ENCODE data around the gene CHML. TPM values are rescaled to one million over a fixed set of nuclear protein-coding genes. Genes with fewer than 3 reads are reported as not detected.

CHML gene
- total and polyA plus RNA-seq, 2 experiments from 2014 or later, result 19.9 to 66.8 TPM

DNA sequence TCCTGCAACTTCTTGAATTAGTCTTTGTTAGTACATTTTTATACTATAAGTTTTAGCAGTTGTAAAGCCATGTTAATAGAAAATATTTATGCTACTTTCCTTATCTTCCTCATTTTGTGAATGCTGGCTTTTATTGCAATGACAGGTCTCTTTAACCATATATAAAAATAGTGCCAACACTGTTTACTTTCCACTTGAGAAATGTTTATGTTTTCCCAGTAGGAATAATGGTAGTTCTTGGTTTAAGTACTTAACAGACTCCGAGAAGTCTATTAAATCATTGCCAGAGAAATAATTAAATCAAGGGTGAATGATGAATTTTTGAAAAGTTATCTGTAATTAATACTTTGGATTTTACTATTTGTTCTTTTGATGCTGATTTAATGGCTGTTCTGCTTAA, 9.7 kb downstream of the CHML start:
- TF ChIP-seq ETS1 (IDR thresholded peaks at IDR 0.05) (no peak), EZH2phosphoT487 (IDR thresholded peaks at IDR 0.05; ENCODE audit: unreplicated experiment) (no peak), NANOG (IDR thresholded peaks at IDR 0.05; ENCODE audit: borderline replicate concordance) (no peak), ZNF331 (CRISPR knock-in tag; IDR thresholded peaks at IDR 0.05; ENCODE audit: low read depth) (no peak), EZH2 (IDR thresholded peaks at IDR 0.05; ENCODE audit: low read depth, unreplicated experiment) (no peak), ZNF114 (CRISPR knock-in tag; IDR thresholded peaks at IDR 0.05) (no peak), CTCF (conservative IDR thresholded peaks at IDR 0.05; ENCODE audit: low read depth in 2 of 2) (no peak), JUNB (IDR thresholded peaks at IDR 0.05; ENCODE audit: unreplicated experiment) (no peak), STAT1 (IDR thresholded peaks at IDR 0.05; ENCODE audit: unreplicated experiment) (no peak), REST (IDR thresholded peaks at IDR 0.05; ENCODE audit: unreplicated experiment) (no peak), POLR2AphosphoS5 (IDR thresholded peaks at IDR 0.05; ENCODE audit: low read depth) (no peak), CREB1 (CRISPR knock-in tag; IDR thresholded peaks at IDR 0.05; ENCODE audit: low read depth) (no peak)
- TF ChIP-seq, protein P1, sequence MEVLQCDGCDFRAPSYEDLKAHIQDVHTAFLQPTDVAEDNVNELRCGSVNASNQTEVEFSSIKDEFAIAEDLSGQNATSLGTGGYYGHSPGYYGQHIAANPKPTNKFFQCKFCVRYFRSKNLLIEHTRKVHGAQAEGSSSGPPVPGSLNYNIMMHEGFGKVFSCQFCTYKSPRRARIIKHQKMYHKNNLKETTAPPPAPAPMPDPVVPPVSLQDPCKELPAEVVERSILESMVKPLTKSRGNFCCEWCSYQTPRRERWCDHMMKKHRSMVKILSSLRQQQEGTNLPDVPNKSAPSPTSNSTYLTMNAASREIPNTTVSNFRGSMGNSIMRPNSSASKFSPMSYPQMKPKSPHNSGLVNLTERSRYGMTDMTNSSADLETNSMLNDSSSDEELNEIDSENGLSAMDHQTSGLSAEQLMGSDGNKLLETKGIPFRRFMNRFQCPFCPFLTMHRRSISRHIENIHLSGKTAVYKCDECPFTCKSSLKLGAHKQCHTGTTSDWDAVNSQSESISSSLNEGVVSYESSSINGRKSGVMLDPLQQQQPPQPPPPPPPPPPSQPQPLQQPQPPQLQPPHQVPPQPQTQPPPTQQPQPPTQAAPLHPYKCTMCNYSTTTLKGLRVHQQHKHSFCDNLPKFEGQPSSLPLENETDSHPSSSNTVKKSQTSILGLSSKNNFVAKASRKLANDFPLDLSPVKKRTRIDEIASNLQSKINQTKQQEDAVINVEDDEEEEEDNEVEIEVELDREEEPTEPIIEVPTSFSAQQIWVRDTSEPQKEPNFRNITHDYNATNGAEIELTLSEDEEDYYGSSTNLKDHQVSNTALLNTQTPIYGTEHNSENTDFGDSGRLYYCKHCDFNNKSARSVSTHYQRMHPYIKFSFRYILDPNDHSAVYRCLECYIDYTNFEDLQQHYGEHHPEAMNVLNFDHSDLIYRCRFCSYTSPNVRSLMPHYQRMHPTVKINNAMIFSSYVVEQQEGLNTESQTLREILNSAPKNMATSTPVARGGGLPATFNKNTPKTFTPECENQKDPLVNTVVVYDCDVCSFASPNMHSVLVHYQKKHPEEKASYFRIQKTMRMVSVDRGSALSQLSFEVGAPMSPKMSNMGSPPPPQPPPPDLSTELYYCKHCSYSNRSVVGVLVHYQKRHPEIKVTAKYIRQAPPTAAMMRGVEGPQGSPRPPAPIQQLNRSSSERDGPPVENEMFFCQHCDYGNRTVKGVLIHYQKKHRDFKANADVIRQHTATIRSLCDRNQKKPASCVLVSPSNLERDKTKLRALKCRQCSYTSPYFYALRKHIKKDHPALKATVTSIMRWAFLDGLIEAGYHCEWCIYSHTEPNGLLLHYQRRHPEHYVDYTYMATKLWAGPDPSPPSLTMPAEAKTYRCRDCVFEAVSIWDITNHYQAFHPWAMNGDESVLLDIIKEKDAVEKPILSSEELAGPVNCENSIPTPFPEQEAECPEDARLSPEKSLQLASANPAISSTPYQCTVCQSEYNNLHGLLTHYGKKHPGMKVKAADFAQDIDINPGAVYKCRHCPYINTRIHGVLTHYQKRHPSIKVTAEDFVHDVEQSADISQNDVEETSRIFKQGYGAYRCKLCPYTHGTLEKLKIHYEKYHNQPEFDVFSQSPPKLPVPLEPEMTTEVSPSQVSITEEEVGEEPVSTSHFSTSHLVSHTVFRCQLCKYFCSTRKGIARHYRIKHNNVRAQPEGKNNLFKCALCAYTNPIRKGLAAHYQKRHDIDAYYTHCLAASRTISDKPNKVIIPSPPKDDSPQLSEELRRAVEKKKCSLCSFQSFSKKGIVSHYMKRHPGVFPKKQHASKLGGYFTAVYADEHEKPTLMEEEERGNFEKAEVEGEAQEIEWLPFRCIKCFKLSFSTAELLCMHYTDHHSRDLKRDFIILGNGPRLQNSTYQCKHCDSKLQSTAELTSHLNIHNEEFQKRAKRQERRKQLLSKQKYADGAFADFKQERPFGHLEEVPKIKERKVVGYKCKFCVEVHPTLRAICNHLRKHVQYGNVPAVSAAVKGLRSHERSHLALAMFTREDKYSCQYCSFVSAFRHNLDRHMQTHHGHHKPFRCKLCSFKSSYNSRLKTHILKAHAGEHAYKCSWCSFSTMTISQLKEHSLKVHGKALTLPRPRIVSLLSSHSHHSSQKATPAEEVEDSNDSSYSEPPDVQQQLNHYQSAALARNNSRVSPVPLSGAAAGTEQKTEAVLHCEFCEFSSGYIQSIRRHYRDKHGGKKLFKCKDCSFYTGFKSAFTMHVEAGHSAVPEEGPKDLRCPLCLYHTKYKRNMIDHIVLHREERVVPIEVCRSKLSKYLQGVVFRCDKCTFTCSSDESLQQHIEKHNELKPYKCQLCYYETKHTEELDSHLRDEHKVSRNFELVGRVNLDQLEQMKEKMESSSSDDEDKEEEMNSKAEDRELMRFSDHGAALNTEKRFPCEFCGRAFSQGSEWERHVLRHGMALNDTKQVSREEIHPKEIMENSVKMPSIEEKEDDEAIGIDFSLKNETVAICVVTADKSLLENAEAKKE (CRISPR knock-in tag; IDR thresholded peaks at IDR 0.05), result no peak
- Histone ChIP-seq H3K79me2 (replicated peaks; ENCODE audit: insufficient read depth) (peaks cover 60% of the 10 kb centered on the region), H3K4me1 (ENCODE audit: insufficient read depth) (peaks cover 31% of the 10 kb centered on the region), H3K4me3 (no peak overlapping the region), H3K27me3 (ENCODE audit: insufficient read depth) (no peaks in the 10 kb centered on the region), H3K4me2 (no peak overlapping the region), H3K27ac (ENCODE audit: low read depth) (no peak overlapping the region), H3F3A (replicated peaks; ENCODE audit: low read depth) (no peaks in the 10 kb centered on the region), H3K36me3 (ENCODE audit: insufficient read depth) (peaks cover 5% of the 10 kb centered on the region; the same call in 1 of the 2 replicates), H4K20me1 (replicated peaks; ENCODE audit: insufficient read depth) (peaks cover 9% of the 10 kb centered on the region; the same call in 1 of the 2 replicates), H2AFZ (no peak overlapping the region), H3K9me2 (ENCODE audit: insufficient read depth) (no peaks in the 10 kb centered on the region)
- H3K9me3 Mint-ChIP-seq, result no peaks in the 10 kb centered on the region
- H3K4me3 Mint-ChIP-seq, result no peak overlapping the region
- H3K36me3 Mint-ChIP-seq (ENCODE audit: low read depth), result peaks cover 27% of the 10 kb centered on the region; the same call in 2 of the 3 replicates
- peaks cover 38% of the 10 kb centered on the region for H3K4me1 Mint-ChIP-seq
- H3K27me3 Mint-ChIP-seq (ENCODE audit: insufficient read depth, low read depth, poor library complexity), result no peaks in the 10 kb centered on the region
- H3K27ac Mint-ChIP-seq, result no peak overlapping the region
- DNase-seq (ENCODE audit: low spot score) (no peak), ATAC-seq (no peak)

Data from GM23338 (cell line).